Measurements from ENCODE around the gene WDFY3.

DNA sequence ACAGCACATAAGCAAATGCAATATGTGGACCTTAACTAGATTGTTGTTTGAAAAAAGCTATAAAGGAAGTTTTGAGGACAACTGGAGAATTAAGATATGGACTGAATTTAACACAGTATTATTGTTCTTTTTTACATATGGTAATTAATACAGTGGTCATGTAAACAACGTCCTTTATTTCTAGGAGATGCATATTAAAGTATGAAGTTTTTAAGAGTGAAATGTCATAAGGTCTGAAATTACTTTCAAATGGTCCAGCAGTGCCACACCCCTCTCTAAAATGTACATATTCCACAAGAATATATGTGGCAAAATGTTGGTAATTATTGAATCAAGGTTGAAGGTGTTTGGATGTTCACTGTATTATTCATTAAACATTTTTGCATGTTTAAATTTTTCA, 40.9 kb downstream of the WDFY3 start:
- TF ChIP-seq ESRRG (CRISPR knock-in tag; IDR thresholded peaks at IDR 0.05): no peak
- no peak for TF ChIP-seq ZNF70 (CRISPR knock-in tag; IDR thresholded peaks at IDR 0.05)
- TF ChIP-seq ZFP30 (CRISPR knock-in tag; IDR thresholded peaks at IDR 0.05): no peak
- TF ChIP-seq, protein P1, sequence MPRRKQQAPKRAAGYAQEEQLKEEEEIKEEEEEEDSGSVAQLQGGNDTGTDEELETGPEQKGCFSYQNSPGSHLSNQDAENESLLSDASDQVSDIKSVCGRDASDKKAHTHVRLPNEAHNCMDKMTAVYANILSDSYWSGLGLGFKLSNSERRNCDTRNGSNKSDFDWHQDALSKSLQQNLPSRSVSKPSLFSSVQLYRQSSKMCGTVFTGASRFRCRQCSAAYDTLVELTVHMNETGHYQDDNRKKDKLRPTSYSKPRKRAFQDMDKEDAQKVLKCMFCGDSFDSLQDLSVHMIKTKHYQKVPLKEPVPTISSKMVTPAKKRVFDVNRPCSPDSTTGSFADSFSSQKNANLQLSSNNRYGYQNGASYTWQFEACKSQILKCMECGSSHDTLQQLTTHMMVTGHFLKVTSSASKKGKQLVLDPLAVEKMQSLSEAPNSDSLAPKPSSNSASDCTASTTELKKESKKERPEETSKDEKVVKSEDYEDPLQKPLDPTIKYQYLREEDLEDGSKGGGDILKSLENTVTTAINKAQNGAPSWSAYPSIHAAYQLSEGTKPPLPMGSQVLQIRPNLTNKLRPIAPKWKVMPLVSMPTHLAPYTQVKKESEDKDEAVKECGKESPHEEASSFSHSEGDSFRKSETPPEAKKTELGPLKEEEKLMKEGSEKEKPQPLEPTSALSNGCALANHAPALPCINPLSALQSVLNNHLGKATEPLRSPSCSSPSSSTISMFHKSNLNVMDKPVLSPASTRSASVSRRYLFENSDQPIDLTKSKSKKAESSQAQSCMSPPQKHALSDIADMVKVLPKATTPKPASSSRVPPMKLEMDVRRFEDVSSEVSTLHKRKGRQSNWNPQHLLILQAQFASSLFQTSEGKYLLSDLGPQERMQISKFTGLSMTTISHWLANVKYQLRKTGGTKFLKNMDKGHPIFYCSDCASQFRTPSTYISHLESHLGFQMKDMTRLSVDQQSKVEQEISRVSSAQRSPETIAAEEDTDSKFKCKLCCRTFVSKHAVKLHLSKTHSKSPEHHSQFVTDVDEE (CRISPR knock-in tag; IDR thresholded peaks at IDR 0.05): no peak
- TF ChIP-seq, protein P2, sequence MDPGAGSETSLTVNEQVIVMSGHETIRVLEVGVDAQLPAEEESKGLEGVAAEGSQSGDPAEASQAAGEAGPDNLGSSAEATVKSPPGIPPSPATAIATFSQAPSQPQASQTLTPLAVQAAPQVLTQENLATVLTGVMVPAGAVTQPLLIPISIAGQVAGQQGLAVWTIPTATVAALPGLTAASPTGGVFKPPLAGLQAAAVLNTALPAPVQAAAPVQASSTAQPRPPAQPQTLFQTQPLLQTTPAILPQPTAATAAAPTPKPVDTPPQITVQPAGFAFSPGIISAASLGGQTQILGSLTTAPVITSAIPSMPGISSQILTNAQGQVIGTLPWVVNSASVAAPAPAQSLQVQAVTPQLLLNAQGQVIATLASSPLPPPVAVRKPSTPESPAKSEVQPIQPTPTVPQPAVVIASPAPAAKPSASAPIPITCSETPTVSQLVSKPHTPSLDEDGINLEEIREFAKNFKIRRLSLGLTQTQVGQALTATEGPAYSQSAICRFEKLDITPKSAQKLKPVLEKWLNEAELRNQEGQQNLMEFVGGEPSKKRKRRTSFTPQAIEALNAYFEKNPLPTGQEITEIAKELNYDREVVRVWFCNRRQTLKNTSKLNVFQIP (CRISPR knock-in tag; IDR thresholded peaks at IDR 0.05; ENCODE audit: borderline replicate concordance, low read depth): no peak
- TF ChIP-seq ZFP3 (CRISPR knock-in tag; IDR thresholded peaks at IDR 0.05): no peak
- no peak for TF ChIP-seq RARB (CRISPR knock-in tag; IDR thresholded peaks at IDR 0.05)

Measured in SK-N-SH treated with all-trans-retinoic acid at 6 μM for 48 hours (cell line).